NB4 (cell line): ENCODE results near the gene ELP1.

Experiments
- CTCF ChIP-seq: IDR thresholded peaks from one replicate; pipeline ENCODE4 v1.5.1; 2012; ENCODE audit warnings: low read depth, low read length
- MAX ChIP-seq: IDR thresholded peaks from 2 replicates; pipeline ENCODE4 v1.6.1; 2011; ENCODE audit warnings: low read depth, low read length

- no peak for TF ChIP-seq CTCF
- no peak for TF ChIP-seq MAX
Measured at GRCh38 chr9:108861464-108861863, 72.5 kb downstream of the ELP1 start.
